GM19025 (cell line): ENCODE results near the gene ADAMTS12.

Source experiments
- ATAC-seq: cut with Tn5 transposase; IDR thresholded peaks from one replicate; pipeline ENCODE4 v1.9.1; 2021; ENCODE audit warnings: mild to moderate bottlenecking, low read depth, moderate library complexity; ENCODE audit not compliant: unreplicated experiment

The ADAMTS12 gene

GRCh38 chr5:33852319-33852718 lies 39.5 kb downstream of the ADAMTS12 start:
- ATAC-seq = no peak

- peak; percentile 94 for ATAC-seq
Measured at GRCh38 chr5:33850100-33850594, 41.6 kb downstream of the ADAMTS12 start.

GRCh38 chr5:33848554-33848953 lies 43.2 kb downstream of the ADAMTS12 start:
- ATAC-seq = no peak

- ATAC-seq = no peak
Measured at GRCh38 chr5:33846851-33847250, 44.9 kb downstream of the ADAMTS12 start.

- ATAC-seq = no peak
Measured at GRCh38 chr5:33843579-33843978, 48.2 kb downstream of the ADAMTS12 start.

GRCh38 chr5:33842456-33842855 lies 49.3 kb downstream of the ADAMTS12 start:
- no peak for ATAC-seq

- no peak for ATAC-seq
Measured at GRCh38 chr5:33841891-33842290, 49.9 kb downstream of the ADAMTS12 start.

- peak; percentile 72 for ATAC-seq
Measured at GRCh38 chr5:33840927-33841547, 50.8 kb downstream of the ADAMTS12 start.

- ATAC-seq = no peak
Measured at GRCh38 chr5:33837301-33837700, 54.5 kb downstream of the ADAMTS12 start.

GRCh38 chr5:33834334-33834733 lies 57.5 kb downstream of the ADAMTS12 start:
- no peak for ATAC-seq

GRCh38 chr5:33833237-33833575 lies 58.6 kb downstream of the ADAMTS12 start:
- no peak for ATAC-seq

- ATAC-seq = no peak
Measured at GRCh38 chr5:33832404-33833236, 59.2 kb downstream of the ADAMTS12 start.

- no peak for ATAC-seq
Measured at GRCh38 chr5:33831041-33831440, 60.7 kb downstream of the ADAMTS12 start.

GRCh38 chr5:33829430-33829829 lies 62.4 kb downstream of the ADAMTS12 start:
- no peak for ATAC-seq

GRCh38 chr5:33828626-33829308 lies 63.0 kb downstream of the ADAMTS12 start:
- no peak for ATAC-seq

- ATAC-seq = no peak
Measured at GRCh38 chr5:33827885-33828284, 63.9 kb downstream of the ADAMTS12 start.

GRCh38 chr5:33827018-33827707 lies 64.6 kb downstream of the ADAMTS12 start:
- no peak for ATAC-seq

GRCh38 chr5:33824516-33825195 lies 67.1 kb downstream of the ADAMTS12 start:
- ATAC-seq = no peak

GRCh38 chr5:33817301-33817700 lies 74.5 kb downstream of the ADAMTS12 start:
- ATAC-seq = no peak

GRCh38 chr5:33816791-33817190 lies 75.0 kb downstream of the ADAMTS12 start:
- ATAC-seq = no peak
